Neural crest cell (in vitro differentiated cells): ENCODE data around the gene PDZK1. TPM values are rescaled to one million over a fixed set of nuclear protein-coding genes. Genes with fewer than 3 reads are reported as not detected.
"Not testable (repeated sequence)": the region's sequence is repeated elsewhere in the genome, so short reads cannot be mapped to it uniquely, and the experiment has no call there.

ENCODE experiments used
- DNase-seq: peaks from one replicate; pipeline ENCODE4 v3.0.0; 2021; ENCODE audit warnings: low read depth, mixed read lengths, low spot score
- H3K27ac Mint-ChIP-seq: one replicate; pipeline ENCODE4 v1.8.0; 2021; ENCODE audit warnings: mild to moderate bottlenecking, mixed read lengths; ENCODE audit not compliant: unreplicated experiment
- H3K27me3 Mint-ChIP-seq: 2 replicates; pipeline ENCODE4 v1.8.0; 2021; ENCODE audit warnings: low read depth, mild to moderate bottlenecking, mixed read lengths
- H3K36me3 Mint-ChIP-seq: 2 replicates; pipeline ENCODE4 v1.8.0; 2021; ENCODE audit warnings: low read depth, mild to moderate bottlenecking, mixed read lengths
- H3K4me1 Mint-ChIP-seq: 2 replicates; pipeline ENCODE4 v1.8.0; 2021; ENCODE audit warnings: mixed read lengths
- H3K4me3 Mint-ChIP-seq: one replicate; pipeline ENCODE4 v1.8.0; 2021; ENCODE audit warnings: mild to moderate bottlenecking, mixed read lengths
- H3K9me3 Mint-ChIP-seq: 2 replicates; pipeline ENCODE4 v1.8.0; 2021; ENCODE audit warnings: mixed read lengths
- total RNA-seq: library from RNA; stranded (reverse); gene quantifications from 2 replicates; pipeline ENCODE4 v1.2.1, GENCODE V29; 2021
- TF ChIP-seq, protein P1 (sequence below): fragments of 200-600 bp; sonication (generic); conservative IDR thresholded peaks from 2 replicates; pipeline ENCODE4 v1.5.0; 2021; ENCODE audit warnings: antibody characterized with exemption, mild to moderate bottlenecking

Gene PDZK1
- total RNA-seq, 1 donor from 2014 or later: 0.33 TPM

DNA sequence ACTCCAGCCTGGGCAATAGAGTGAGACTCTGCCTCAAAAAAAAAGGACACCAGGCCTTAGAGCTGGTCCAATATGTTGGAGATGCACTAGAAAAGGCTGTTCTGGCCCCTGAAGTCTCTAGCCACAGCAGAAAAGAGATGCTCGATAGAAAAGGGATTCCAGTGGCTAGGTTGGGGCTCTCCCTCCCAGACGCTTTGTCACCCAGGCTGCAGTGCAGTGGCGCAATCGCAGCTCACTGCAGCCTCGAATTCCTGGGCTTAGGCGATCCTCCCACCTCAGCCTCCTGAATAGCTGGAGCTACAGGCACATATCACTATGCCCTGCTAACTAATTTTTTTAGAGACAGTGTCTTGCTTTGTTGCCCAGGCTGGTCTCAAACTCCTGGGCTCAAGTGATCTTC is 18.2 kb downstream of the PDZK1 start:
- Mint-ChIP-seq H3K27ac (no peak overlapping the region), H3K4me3 (no peak overlapping the region), H3K9me3 (no peaks in the 10 kb centered on the region), H3K27me3 (no peaks in the 10 kb centered on the region), H3K36me3 (no peaks in the 10 kb centered on the region), H3K4me1 (no peaks in the 10 kb centered on the region)
- TF ChIP-seq, protein P1, sequence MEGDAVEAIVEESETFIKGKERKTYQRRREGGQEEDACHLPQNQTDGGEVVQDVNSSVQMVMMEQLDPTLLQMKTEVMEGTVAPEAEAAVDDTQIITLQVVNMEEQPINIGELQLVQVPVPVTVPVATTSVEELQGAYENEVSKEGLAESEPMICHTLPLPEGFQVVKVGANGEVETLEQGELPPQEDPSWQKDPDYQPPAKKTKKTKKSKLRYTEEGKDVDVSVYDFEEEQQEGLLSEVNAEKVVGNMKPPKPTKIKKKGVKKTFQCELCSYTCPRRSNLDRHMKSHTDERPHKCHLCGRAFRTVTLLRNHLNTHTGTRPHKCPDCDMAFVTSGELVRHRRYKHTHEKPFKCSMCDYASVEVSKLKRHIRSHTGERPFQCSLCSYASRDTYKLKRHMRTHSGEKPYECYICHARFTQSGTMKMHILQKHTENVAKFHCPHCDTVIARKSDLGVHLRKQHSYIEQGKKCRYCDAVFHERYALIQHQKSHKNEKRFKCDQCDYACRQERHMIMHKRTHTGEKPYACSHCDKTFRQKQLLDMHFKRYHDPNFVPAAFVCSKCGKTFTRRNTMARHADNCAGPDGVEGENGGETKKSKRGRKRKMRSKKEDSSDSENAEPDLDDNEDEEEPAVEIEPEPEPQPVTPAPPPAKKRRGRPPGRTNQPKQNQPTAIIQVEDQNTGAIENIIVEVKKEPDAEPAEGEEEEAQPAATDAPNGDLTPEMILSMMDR: no peak
- DNase-seq: no peak

DNA sequence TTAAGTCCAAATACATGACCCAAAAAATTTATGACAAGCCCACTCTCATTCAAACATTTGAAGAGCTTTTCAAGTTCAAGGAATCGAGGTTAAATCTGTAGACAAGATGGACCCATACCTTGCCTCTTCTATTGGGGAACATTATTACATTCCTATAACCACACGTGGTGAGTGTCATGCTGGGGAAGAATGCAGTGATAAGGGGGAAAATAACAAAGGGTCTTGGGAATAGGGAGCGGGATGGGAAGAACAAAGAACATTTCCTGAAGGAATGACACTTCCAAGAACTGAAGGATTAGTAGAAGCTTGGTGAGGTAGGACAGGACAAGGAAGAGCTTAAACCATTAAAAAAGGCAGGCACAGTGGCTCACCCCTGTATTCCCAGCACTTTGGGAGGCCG is 18.8 kb downstream of the PDZK1 start:
- DNase-seq: no peak
- H3K27ac Mint-ChIP-seq: no peak overlapping the region
- H3K4me3 Mint-ChIP-seq: no peak overlapping the region
- no peaks in the 10 kb centered on the region for H3K9me3 Mint-ChIP-seq
- no peaks in the 10 kb centered on the region for H3K36me3 Mint-ChIP-seq
- TF ChIP-seq, protein P1: no peak
- H3K4me1 Mint-ChIP-seq: no peaks in the 10 kb centered on the region
- H3K27me3 Mint-ChIP-seq: no peaks in the 10 kb centered on the region

DNA sequence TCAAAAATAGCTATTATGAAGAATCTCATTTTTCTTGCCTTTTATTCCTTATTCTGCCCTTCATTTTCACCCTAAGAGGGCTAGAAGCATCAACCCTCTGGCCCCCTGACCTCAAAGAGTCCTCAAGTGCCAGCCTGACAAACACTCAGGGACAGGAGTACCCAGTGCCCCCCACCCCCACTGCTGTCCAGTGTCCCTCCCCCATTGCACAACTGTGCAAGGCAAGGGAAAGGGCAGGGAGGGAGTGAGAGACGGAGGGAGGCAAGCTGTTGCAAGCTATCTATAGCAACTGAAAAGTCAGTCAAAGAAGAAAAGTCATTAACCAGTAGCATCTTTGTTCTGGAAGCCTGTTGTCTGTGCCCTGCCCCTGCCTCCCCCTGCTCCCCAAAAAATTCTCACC is 21.1 kb downstream of the PDZK1 start:
- not testable (repeated sequence) for H3K4me1 Mint-ChIP-seq, H3K27ac Mint-ChIP-seq, H3K36me3 Mint-ChIP-seq, DNase-seq, H3K9me3 Mint-ChIP-seq, H3K4me3 Mint-ChIP-seq, H3K27me3 Mint-ChIP-seq

DNA sequence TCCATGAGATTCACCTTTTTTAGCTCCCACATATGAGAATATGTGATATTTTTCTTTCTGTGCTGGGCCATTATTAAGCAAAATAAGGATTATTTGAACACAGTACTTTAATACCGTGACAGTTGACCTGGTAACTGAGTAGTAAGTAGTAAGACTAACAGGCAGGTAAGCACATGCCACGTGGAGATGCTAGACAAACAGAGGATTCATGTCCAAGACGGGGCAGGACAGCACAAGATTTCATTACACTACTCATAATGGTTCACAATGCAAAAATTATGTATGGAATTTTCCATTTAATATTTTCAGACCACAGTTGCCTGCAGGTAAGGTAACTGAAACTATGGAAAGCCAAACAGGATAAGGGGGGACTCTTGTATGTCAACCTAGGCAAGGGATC is 22.3 kb downstream of the PDZK1 start:
- not testable (repeated sequence) for H3K36me3 Mint-ChIP-seq, H3K27me3 Mint-ChIP-seq, DNase-seq, H3K9me3 Mint-ChIP-seq, H3K27ac Mint-ChIP-seq, H3K4me1 Mint-ChIP-seq, H3K4me3 Mint-ChIP-seq

DNA sequence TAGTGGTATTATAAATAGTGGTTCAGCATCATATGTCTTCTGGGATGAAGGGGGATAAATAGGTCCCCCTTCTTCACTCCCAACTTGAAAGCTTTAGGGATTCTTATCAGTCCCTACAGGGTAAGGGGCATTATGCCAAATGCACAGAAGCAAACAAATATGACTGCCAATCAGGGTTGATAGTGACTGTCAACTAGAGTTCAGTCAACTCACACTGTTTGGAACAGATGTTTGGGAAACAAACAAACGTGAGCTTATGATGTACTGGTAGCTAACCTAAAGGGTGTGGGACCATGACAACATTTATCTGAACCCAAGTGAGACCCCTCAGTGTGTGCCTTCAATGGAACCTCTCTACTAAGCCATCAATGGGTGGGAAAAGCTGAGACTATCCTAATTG is 34.0 kb downstream of the PDZK1 start:
- not testable (repeated sequence) for H3K36me3 Mint-ChIP-seq, H3K4me1 Mint-ChIP-seq, H3K9me3 Mint-ChIP-seq, H3K27ac Mint-ChIP-seq, H3K4me3 Mint-ChIP-seq, H3K27me3 Mint-ChIP-seq, DNase-seq

DNA sequence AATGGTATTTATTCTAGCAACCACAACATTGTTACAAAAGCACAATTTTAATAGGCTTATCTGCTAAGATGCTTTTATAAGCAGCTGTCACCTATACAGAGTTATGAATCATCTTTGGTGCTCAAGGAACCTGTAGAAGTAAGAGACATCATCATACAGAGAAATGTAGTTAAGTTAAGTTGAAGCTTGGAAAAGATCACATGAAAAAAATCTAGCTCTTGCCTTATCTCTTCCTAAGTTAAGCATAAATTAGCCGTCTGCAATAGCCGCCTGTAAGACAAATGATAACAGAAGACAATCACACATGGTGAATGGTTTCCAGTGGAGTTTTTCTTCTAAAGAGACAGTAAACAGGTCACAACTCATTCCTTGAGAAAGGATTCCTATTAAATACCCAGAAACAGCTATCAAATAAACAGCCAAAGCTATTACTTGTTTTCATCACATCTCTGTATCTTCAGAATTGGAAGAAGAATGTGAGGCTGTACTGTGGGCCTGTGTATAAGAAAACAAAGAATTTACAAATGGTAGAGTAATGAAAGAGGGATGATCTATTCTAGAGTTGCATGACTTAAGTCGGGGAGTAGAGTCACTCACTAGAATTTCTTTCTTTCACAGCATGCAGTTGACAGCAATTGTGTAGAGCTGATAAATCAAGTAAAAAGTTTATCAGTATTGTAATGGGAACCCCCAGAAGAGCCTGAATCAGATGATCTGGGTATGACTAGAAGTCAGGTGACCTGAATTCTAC is 36.0 kb downstream of the PDZK1 start:
- H3K4me1 Mint-ChIP-seq, H3K9me3 Mint-ChIP-seq, H3K27ac Mint-ChIP-seq, DNase-seq, H3K27me3 Mint-ChIP-seq, H3K4me3 Mint-ChIP-seq: not testable (repeated sequence)
- H3K36me3 Mint-ChIP-seq: peaks cover 12% of the 10 kb centered on the region

DNA sequence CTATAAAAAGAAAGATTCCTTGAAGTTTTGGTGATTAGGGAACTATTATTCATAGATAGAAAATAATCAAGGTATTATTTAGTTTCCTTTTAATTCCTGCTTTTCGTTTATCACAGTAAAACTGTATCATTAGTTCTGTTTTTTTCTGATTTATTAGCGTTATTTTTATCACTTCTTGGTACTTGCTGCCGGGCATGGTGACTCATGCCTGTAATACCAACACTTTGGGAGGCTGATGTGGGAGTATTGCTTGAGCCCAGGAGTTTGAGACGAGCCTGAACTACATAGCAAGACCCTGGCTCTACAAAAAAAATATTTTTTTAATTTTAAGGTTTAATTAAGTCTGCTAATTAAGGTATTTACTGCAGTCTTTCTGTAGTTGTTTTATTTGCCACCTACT is 42.2 kb downstream of the PDZK1 start:
- not testable (repeated sequence) for H3K9me3 Mint-ChIP-seq, H3K4me3 Mint-ChIP-seq, H3K4me1 Mint-ChIP-seq, H3K36me3 Mint-ChIP-seq, DNase-seq, H3K27me3 Mint-ChIP-seq, H3K27ac Mint-ChIP-seq

DNA sequence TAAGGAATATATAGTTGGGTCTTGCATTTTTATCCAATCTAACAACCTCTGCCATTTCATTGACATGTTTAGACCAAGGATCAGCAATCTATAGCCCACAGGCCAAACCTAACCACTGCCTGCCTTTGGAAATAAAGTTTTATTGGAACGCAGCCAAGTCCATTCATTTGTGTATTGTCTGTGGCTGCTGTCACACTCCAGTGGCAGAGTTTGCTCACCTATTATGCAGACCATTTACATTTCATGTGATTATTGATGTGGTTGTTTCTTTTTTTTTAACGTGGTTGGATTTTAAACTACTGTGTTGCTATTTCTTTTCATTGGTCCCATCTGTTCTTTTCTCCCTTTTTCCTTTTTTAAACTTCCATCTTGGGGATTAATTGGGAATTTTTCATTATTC is 44.7 kb downstream of the PDZK1 start:
- not testable (repeated sequence) for H3K27me3 Mint-ChIP-seq, H3K4me1 Mint-ChIP-seq, H3K36me3 Mint-ChIP-seq, H3K4me3 Mint-ChIP-seq, H3K27ac Mint-ChIP-seq, DNase-seq, H3K9me3 Mint-ChIP-seq

DNA sequence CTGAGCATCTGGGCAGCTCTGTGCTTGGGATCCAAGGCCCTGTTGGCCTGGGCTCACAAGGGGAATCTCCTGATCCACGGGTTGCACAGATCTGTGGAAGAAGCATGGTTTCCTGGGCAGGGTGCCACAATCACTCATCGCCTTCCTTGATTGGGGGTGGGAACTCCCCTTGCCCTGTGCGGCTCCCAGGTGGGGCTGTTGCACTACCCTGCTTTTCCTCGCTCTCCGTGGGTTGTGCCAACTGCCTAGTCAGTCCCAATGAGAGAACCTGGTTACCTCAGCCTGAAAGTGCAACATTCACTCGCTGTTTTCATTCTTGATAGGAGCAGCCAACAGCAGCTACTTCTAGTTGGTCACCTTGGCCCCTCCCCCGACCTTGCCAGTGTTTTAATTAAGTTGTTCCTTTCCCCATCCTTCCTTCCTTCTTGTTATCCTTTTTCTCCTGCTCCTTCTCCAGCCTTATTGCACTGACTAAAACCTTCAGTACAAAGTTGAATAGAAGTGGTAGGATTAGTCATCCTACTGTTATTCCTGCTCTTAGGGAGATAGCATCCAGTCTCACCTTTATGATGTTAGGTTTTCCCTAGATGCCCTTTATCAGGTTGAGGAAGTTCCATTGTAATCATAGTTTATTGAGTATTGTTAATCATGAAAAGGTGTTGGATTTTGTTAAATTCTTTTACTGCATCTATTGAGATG is 50.8 kb downstream of the PDZK1 start:
- H3K4me3 Mint-ChIP-seq, H3K4me1 Mint-ChIP-seq, H3K27me3 Mint-ChIP-seq, H3K9me3 Mint-ChIP-seq, H3K27ac Mint-ChIP-seq, DNase-seq: not testable (repeated sequence)
- H3K36me3 Mint-ChIP-seq: peaks cover 14% of the 10 kb centered on the region

DNA sequence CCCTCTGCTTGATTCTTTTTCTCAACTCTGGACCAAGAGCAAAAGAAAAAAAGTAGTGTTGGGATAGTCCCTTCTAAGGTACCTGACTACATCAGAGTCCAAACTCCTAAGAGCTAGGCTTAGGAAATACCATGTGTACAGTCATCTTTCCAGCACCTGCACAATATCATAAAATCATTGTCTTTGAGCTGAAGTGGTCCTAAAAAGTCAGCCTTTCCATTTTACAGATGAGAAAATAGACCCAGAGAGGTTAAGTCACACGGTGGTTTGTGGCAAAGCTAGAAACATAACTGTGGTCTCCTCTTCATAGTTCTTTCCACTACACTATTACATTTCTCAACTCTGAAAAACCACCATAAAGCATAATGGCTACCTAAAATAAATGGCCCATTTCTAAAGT is 63.2 kb downstream of the PDZK1 start:
- not testable (repeated sequence) for H3K27me3 Mint-ChIP-seq, H3K27ac Mint-ChIP-seq, H3K36me3 Mint-ChIP-seq, DNase-seq, H3K4me1 Mint-ChIP-seq, H3K4me3 Mint-ChIP-seq, H3K9me3 Mint-ChIP-seq

DNA sequence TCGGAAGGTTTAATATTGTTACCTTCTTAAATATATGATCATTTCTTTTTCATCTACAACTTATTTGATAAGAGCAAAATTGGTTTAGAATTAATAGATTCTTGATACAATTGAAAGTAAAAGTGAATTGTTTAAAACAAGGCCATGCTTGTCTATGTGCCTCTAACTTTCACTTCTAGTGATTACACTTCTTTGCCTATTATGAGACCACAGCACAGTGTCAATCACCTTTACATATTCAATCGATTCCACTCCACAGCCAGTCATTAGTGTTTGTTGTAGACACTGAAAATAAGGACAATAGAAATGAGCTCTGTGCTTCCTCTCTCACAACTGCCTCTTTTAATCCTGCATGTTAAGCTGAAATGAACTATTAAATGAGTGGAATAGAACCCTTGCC is 65.3 kb downstream of the PDZK1 start:
- DNase-seq, H3K27ac Mint-ChIP-seq, H3K36me3 Mint-ChIP-seq, H3K4me1 Mint-ChIP-seq, H3K27me3 Mint-ChIP-seq, H3K4me3 Mint-ChIP-seq, H3K9me3 Mint-ChIP-seq: not testable (repeated sequence)

DNA sequence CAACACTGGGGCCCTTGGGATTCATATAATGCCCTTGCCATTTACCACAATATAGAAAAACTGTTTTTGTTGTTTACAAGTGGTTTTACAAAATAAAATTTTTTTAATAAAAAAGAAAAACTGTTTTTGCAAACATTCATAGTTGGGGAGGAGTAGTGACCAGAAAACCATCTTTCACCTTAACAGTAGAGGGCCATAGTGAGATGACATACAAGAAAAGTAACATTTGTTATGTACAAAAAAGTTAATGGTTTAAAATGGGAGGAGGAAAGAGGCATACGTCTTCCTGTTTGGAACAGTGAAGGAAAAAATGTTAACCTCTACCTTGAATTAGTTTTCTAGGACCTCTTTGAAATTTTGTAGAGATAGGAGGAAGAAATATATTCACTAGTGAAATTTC is 70.9 kb downstream of the PDZK1 start:
- H3K27me3 Mint-ChIP-seq, H3K36me3 Mint-ChIP-seq, H3K4me3 Mint-ChIP-seq, DNase-seq, H3K27ac Mint-ChIP-seq, H3K4me1 Mint-ChIP-seq, H3K9me3 Mint-ChIP-seq: not testable (repeated sequence)
